ENCODE results near the gene CLK3.
"Not testable (repeated sequence)": the region's sequence is repeated elsewhere in the genome, so short reads cannot be mapped to it uniquely, and the experiment has no call there.

Gene CLK3

GRCh38 chr15:74646480-74646879 is 30.8 kb downstream of the CLK3 start:
- DNase-seq, result no peak

- no peak for DNase-seq
Measured at GRCh38 chr15:74648051-74648842, 32.6 kb downstream of the CLK3 start.

GRCh38 chr15:74651242-74651741 is 35.7 kb downstream of the CLK3 start:
- DNase-seq, result no peak

GRCh38 chr15:74653426-74654102 is 37.9 kb downstream of the CLK3 start:
- no peak for DNase-seq

- DNase-seq, result no peak
Measured at GRCh38 chr15:74655424-74655823, 39.8 kb downstream of the CLK3 start.

- no peak for DNase-seq
Measured at GRCh38 chr15:74656935-74657535, 41.4 kb downstream of the CLK3 start.

- no peak for DNase-seq
Measured at GRCh38 chr15:74657846-74658245, 42.2 kb downstream of the CLK3 start.

- not testable (repeated sequence) for DNase-seq
Measured at GRCh38 chr15:74661280-74661679, 45.6 kb downstream of the CLK3 start.

GRCh38 chr15:74662064-74662860 is 46.6 kb downstream of the CLK3 start:
- no peak for DNase-seq

- DNase-seq, result no peak
Measured at GRCh38 chr15:74663303-74664027, 47.8 kb downstream of the CLK3 start.

GRCh38 chr15:74664028-74664616 is 48.5 kb downstream of the CLK3 start:
- DNase-seq, result no peak

GRCh38 chr15:74664670-74665069 is 49.0 kb downstream of the CLK3 start:
- no peak for DNase-seq

GRCh38 chr15:74667975-74668374 is 52.3 kb downstream of the CLK3 start:
- DNase-seq, result no peak

- no peak for DNase-seq
Measured at GRCh38 chr15:74669627-74670026, 54.0 kb downstream of the CLK3 start.

- no peak for DNase-seq
Measured at GRCh38 chr15:74674161-74674560, 58.5 kb downstream of the CLK3 start.

GRCh38 chr15:74676801-74677200 is 61.2 kb downstream of the CLK3 start:
- DNase-seq, result no peak
